ENCODE measurements around the gene TCTN1. TPM values are rescaled to one million over a fixed set of nuclear protein-coding genes. Genes with fewer than 3 reads are reported as not detected.

TCTN1 gene
- total and polyA plus RNA-seq, 2 of the 13 experiments (the other 11 are each of a cell fraction or from before 2014, with no cell fraction given): 13.6 to 16.0 TPM

GRCh38 chr12:110579535-110580253 is 34.2 kb upstream of the TCTN1 start:
- H4K20me1 ChIP-seq (ENCODE audit: insufficient read depth, low read length): peaks cover 30% of the 10 kb centered on the region
- no peak for DNase-seq (ENCODE audit: low spot score)
- peaks cover 82% of the 10 kb centered on the region for H3K4me1 ChIP-seq (ENCODE audit: insufficient read depth, low read length)
- BruUV-seq (replicated peaks): no TSS peak
- ChIA-PET CTCF (ENCODE audit: low intra/inter-chr PET ratio, low total read pairs) (no interaction called here), POLR2A (no interaction called here)
- ATAC-seq: no peak
- H3K9ac ChIP-seq (ENCODE audit: insufficient read depth, low read depth, low read length): no peak overlapping the region
- H3K4me3 ChIP-seq (replicated peaks in 1 of 3; ENCODE audit: insufficient read depth in 1 of 3, low read depth in 2 of 3, low read length in 3 of 3): no peak overlapping the region
- no peaks in the 10 kb centered on the region for H3K9me3 ChIP-seq (ENCODE audit: low read length)
- no peaks in the 10 kb centered on the region; a peak in 1 of 5 replicates for H3K27me3 ChIP-seq (ENCODE audit: control insufficient read depth in 1 of 2, insufficient read depth in 2 of 2, low read length in 2 of 2)
- H2AFZ ChIP-seq (ENCODE audit: low read length): no peak overlapping the region
- FAIRE-seq: no peak
- 95% methylated on average over 18 of the region's 18 CpGs for WGBS (ENCODE audit: low lambda C conversion rate)
- H3K4me2 ChIP-seq (ENCODE audit: low read depth, low read length): no peak overlapping the region; the same call in 1 of the 2 replicates
- intact Hi-C loops (cut with micrococcal nuclease; ENCODE audit: unreplicated experiment): no loop called here
- TF ChIP-seq KDM6A (CRISPR knock-in tag; IDR thresholded peaks at IDR 0.05; ENCODE audit: low read depth) (no peak), JUNB (CRISPR knock-in tag; IDR thresholded peaks at IDR 0.05; ENCODE audit: borderline replicate concordance) (no peak), ZNF616 (CRISPR knock-in tag; IDR thresholded peaks at IDR 0.05; ENCODE audit: low read depth) (no peak), ZNF329 (CRISPR knock-in tag; IDR thresholded peaks at IDR 0.05; ENCODE audit: low read depth) (no peak), RXRA (CRISPR knock-in tag; IDR thresholded peaks at IDR 0.05) (no peak)
- no peak overlapping the region for H3K27ac ChIP-seq (ENCODE audit: extremely low read length, insufficient read depth, low read length)
- no peaks in the 10 kb centered on the region; a peak in 1 of 5 replicates for H3K36me3 ChIP-seq (replicated peaks in 1 of 2; ENCODE audit: control insufficient read depth in 1 of 2, insufficient read depth in 2 of 2, low read length in 2 of 2)
- in situ Hi-C loops (cut with HindIII; ENCODE audit: extremely low pct_ligation_motif_present, low pct_unique_long_range_greater_than_20kb): loop anchor here (25.0 kb wide), 1 partner anchor 467 kb away; the partner anchor contains the start of gene IFT81
- peaks cover 75% of the 10 kb centered on the region for H3K79me2 ChIP-seq (ENCODE audit: insufficient read depth, low read length)

- H3K27ac ChIP-seq (ENCODE audit: extremely low read length, insufficient read depth, low read length): peak overlapping the region; percentile 73
- no TSS peak for BruUV-seq (replicated peaks)
- CTCF ChIA-PET (ENCODE audit: low intra/inter-chr PET ratio, low total read pairs): interaction anchor here (0.6 kb wide), 1 partner anchor 18 kb away, joined by 3 read pairs; no protein-coding TSS in a partner anchor
- DNase-seq (ENCODE audit: low spot score): no peak
- POLR2A ChIA-PET: interaction anchor here (1.3 to 1.6 kb wide), 2 partner anchors 10 to 113 kb away, joined by 4 to 11 read pairs; partner anchors contain the start of genes FAM216A and GPN3
- peaks cover 25% of the 10 kb centered on the region for H4K20me1 ChIP-seq (ENCODE audit: insufficient read depth, low read length)
- no peak overlapping the region for H2AFZ ChIP-seq (ENCODE audit: low read length)
- H3K27me3 ChIP-seq (ENCODE audit: control insufficient read depth in 1 of 2, insufficient read depth in 2 of 2, low read length in 2 of 2): no peaks in the 10 kb centered on the region; a peak in 1 of 5 replicates
- H3K79me2 ChIP-seq (ENCODE audit: insufficient read depth, low read length): peaks cover 58% of the 10 kb centered on the region
- H3K4me1 ChIP-seq (ENCODE audit: insufficient read depth, low read length): peaks cover 74% of the 10 kb centered on the region
- H3K36me3 ChIP-seq (replicated peaks in 1 of 2; ENCODE audit: control insufficient read depth in 1 of 2, insufficient read depth in 2 of 2, low read length in 2 of 2): no peaks in the 10 kb centered on the region; a peak in 1 of 5 replicates
- FAIRE-seq: no peak
- ATAC-seq: peak; percentile 24
- no peaks in the 10 kb centered on the region for H3K9me3 ChIP-seq (ENCODE audit: low read length)
- H3K9ac ChIP-seq (ENCODE audit: insufficient read depth, low read depth, low read length): peak overlapping the region; percentile 90
- H3K4me2 ChIP-seq (ENCODE audit: low read depth, low read length): peak overlapping the region; percentile 86
- TF ChIP-seq NFATC3 (CRISPR knock-in tag; IDR thresholded peaks at IDR 0.05): 0 out of 2 replicates have a peak, but pooled peaks have one; percentile 24
- no peak for TF ChIP-seq KAT2B (IDR thresholded peaks at IDR 0.05; ENCODE audit: borderline replicate concordance, low read depth, low read length)
- peak; percentile 6; the same call in 1 of the 2 replicates for TF ChIP-seq ZBTB7B (CRISPR knock-in tag; IDR thresholded peaks at IDR 0.05)
- TF ChIP-seq ZBTB49 (CRISPR knock-in tag; IDR thresholded peaks at IDR 0.05; ENCODE audit: borderline replicate concordance): no peak
- no peak for TF ChIP-seq ZNF691 (CRISPR knock-in tag; IDR thresholded peaks at IDR 0.05; ENCODE audit: borderline replicate concordance, low read depth)
- WGBS (ENCODE audit: low lambda C conversion rate): 0% methylated on average over 4 of the region's 8 CpGs
- in situ Hi-C loops (cut with HindIII; ENCODE audit: extremely low pct_ligation_motif_present, low pct_unique_long_range_greater_than_20kb): loop anchor here (25.0 kb wide), 1 partner anchor 470 kb away; the partner anchor contains the start of gene IFT81
- peak overlapping the region; percentile 72 to 98 (median 95) for H3K4me3 ChIP-seq (replicated peaks in 1 of 3; ENCODE audit: insufficient read depth in 1 of 3, low read depth in 2 of 3, low read length in 3 of 3)
- intact Hi-C loops (cut with micrococcal nuclease; ENCODE audit: unreplicated experiment): no loop called here
Measured at GRCh38 chr12:110581931-110582275, 32.0 kb upstream of the TCTN1 start.
